ENCODE results near the gene CELSR3. TPM values are rescaled to one million over a fixed set of nuclear protein-coding genes. Genes with fewer than 3 reads are reported as not detected.

The CELSR3 gene
- total RNA-seq, 1 donor from 2014 or later, result 1.1 TPM

DNA sequence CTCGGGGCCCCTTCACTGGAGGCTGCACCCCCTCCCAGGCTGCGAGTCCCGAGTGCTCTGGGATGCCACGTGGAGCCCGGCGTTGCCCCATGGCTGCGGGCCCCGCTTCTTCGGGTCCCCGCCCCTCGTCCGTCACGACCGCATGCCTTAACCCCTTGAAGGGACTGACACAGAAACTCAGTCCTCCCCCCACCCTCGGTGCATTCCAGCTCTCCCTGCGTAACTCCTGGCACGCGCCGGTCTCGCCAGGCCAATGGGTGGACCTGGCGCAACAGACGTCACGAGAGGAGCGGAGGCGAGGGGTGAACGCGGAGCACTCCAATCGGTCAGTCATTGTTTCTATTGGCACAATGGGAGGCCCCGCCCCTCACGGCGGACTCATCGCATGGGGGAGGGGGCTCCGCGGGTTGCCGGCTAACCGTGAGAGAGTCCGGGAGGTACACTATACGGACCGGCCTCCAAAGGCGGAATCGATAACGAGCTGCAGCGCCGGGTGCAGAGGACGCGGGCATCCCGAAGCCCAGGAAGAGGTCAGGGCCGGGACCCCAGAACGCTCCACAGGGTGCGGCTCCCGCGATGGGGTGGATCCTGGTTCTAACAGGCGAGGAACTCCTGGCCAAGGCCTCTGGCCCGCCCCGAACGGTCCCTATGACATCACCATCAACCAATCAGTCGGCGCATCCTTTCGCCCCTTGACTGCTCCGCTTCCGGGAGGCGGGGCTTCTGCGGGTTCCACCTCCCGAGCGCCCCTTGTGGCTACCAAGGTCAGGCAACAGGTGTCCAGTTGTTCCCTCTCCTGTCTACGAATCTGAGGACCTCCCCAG lies 1.0 kb upstream of the CELSR3 start:
- H3K27me3 ChIP-seq (ENCODE audit: control insufficient read depth, insufficient read depth, low read length), result no peaks in the 10 kb centered on the region
- peak; percentile 96 for DNase-seq (ENCODE audit: low read depth)
- H3K36me3 ChIP-seq (ENCODE audit: control insufficient read depth, insufficient read depth, low read length), result peaks cover 1% of the 10 kb centered on the region
- TF ChIP-seq, protein P1, sequence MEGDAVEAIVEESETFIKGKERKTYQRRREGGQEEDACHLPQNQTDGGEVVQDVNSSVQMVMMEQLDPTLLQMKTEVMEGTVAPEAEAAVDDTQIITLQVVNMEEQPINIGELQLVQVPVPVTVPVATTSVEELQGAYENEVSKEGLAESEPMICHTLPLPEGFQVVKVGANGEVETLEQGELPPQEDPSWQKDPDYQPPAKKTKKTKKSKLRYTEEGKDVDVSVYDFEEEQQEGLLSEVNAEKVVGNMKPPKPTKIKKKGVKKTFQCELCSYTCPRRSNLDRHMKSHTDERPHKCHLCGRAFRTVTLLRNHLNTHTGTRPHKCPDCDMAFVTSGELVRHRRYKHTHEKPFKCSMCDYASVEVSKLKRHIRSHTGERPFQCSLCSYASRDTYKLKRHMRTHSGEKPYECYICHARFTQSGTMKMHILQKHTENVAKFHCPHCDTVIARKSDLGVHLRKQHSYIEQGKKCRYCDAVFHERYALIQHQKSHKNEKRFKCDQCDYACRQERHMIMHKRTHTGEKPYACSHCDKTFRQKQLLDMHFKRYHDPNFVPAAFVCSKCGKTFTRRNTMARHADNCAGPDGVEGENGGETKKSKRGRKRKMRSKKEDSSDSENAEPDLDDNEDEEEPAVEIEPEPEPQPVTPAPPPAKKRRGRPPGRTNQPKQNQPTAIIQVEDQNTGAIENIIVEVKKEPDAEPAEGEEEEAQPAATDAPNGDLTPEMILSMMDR (IDR thresholded peaks at IDR 0.05; ENCODE audit: insufficient read depth, low read length, severe bottlenecking), result peak; percentile 92
- H3K4me3 ChIP-seq (ENCODE audit: low read depth, low read length), result peak overlapping the region; percentile 75
- FAIRE-seq, result peak; percentile 89

DNA sequence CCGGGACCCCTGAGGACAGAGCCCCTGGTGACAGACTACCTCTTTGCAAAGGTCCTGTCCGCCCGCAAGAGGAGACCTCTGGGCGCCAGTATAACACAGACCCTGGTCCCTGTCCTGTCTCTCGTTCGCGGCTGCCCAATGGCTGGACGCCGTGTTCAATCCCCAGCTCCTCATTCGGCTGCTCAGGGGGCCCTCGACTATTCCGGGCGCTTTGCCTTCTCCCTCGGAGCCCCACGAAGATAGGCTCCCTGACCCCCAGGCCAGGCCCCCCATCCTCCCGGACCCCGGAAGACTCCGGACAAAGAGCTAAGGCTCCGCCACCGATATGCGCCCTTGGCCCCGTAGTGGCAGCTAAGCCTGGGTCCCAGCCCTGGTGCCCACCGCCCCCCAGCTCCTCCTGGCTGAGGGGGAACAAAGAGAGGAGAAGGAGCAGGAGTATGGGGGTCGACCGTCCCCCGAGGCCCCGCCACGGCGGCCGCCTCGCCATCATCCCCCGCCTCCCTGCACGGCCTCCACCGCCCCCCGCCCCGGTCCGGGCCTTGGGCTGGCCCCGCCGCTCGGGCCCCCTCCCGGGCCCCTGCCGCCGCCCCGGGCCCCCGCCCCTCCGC lies 437 bp downstream of the CELSR3 start:
- Histone ChIP-seq H3K36me3 (ENCODE audit: control insufficient read depth, insufficient read depth, low read length) (no peaks in the 10 kb centered on the region), H3K4me3 (ENCODE audit: low read depth, low read length) (peak overlapping the region; percentile 75), H3K27me3 (ENCODE audit: control insufficient read depth, insufficient read depth, low read length) (no peaks in the 10 kb centered on the region)
- TF ChIP-seq, protein P1 (IDR thresholded peaks at IDR 0.05; ENCODE audit: insufficient read depth, low read length, severe bottlenecking), result no peak
- FAIRE-seq (no peak), DNase-seq (ENCODE audit: low read depth) (no peak)

DNA sequence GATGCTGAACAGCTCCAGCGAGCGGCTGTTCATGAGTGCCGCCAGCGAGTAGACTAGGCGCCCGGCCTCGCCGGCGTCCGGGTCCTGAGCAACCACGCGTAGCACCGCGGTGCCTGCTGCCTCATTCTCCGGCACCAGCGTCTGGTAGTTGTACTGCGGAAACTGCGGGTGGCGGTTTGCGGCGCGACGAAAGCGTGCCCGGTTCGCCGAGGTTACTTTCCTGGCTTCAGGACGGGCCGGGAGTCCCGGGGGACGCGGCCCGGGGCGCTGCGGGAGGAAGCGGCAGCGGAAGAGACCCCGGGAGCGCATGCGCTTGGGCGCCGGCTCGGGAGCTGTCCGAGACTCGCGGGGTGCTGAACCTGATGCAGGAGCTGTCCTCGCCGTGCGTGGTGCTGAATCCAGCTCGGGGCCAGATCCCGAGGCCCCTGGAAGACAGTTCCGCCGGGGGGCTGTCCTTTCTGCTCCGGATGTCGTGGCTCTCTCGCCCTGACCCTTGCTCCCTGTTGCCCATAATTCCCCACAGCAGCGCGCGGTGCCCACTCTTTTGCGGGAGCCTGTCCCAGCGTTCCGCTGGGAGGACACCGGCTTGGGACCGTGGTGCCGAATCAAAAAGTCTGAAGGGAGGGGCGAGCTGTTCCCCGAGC lies 1.1 kb downstream of the CELSR3 start:
- DNase-seq (ENCODE audit: low read depth), result no peak
- Histone ChIP-seq H3K27me3 (ENCODE audit: control insufficient read depth, insufficient read depth, low read length) (no peaks in the 10 kb centered on the region), H3K4me3 (ENCODE audit: low read depth, low read length) (peak overlapping the region; percentile 29), H3K36me3 (ENCODE audit: control insufficient read depth, insufficient read depth, low read length) (no peaks in the 10 kb centered on the region)
- TF ChIP-seq, protein P1 (IDR thresholded peaks at IDR 0.05; ENCODE audit: insufficient read depth, low read length, severe bottlenecking), result no peak
- FAIRE-seq, result no peak

DNA sequence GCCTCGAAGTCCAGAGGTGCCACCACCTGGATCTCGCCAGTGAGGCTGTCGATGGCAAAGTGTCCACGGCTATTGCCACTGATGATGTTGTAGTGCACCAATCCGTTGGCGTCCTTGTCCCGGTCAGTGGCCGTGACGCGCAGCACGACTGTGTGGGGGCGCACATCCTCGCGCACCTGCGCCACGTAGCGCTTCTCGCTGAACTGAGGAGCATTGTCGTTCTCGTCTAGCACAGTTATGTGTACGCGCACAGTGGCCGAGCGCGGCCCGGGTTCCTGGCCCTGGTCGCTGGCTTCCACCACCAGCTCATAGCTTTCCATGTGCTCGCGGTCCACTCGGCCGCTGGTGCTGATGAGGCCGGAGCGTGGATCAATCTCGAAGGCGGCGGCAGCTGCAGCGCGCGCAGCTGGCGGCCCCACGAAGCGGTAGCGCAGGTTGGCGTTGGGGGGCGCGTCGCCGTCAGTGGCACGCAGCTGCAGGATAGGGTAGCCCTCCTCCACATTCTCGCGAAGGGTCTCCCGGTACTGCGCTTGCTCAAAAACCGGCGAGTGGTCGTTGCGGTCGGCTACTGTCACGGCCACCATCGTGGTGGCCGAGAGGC lies 1.8 kb downstream of the CELSR3 start:
- TF ChIP-seq, protein P1 (IDR thresholded peaks at IDR 0.05; ENCODE audit: insufficient read depth, low read length, severe bottlenecking), result no peak
- FAIRE-seq, result no peak

DNA sequence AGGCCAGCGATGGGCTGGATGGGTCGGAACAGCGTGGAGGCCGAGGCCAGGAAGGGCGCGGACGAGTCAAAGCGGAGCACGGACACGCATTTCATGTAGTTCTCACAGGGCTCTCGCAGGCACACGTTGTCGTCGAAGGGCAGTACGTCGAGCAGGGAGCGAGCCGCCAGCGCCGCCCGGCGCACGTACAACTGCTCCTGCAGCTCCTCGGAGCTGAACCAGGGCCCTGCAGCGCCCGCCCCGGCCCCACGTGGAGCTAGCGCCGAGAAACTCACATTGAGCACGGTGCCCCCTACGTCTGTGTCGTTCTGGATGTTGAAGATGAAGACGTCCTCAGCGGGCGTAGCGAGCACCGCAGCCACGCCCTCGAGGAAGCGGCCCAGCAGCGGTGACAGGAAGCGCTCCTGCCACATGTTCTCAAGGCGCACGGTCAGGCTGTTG lies 5.8 kb downstream of the CELSR3 start:
- TF ChIP-seq, protein P1 (IDR thresholded peaks at IDR 0.05; ENCODE audit: insufficient read depth, low read length, severe bottlenecking), result no peak
- H3K36me3 ChIP-seq (ENCODE audit: control insufficient read depth, insufficient read depth, low read length), result no peaks in the 10 kb centered on the region
- peak overlapping the region; percentile 46 for H3K4me3 ChIP-seq (ENCODE audit: low read depth, low read length)
- FAIRE-seq (no peak), DNase-seq (ENCODE audit: low read depth) (no peak)
- H3K27me3 ChIP-seq (ENCODE audit: control insufficient read depth, insufficient read depth, low read length), result no peaks in the 10 kb centered on the region

More for the DNA sequence above, 1.8 kb downstream of the CELSR3 start:
- Histone ChIP-seq H3K36me3 (ENCODE audit: control insufficient read depth, insufficient read depth, low read length) (no peaks in the 10 kb centered on the region), H3K4me3 (ENCODE audit: low read depth, low read length) (no peak overlapping the region), H3K27me3 (ENCODE audit: control insufficient read depth, insufficient read depth, low read length) (no peaks in the 10 kb centered on the region)
- DNase-seq (ENCODE audit: low read depth), result no peak

Data from bronchial epithelial cell (primary cell).